ENCODE data around the gene RNU7-1.

Gene RNU7-1

DNA sequence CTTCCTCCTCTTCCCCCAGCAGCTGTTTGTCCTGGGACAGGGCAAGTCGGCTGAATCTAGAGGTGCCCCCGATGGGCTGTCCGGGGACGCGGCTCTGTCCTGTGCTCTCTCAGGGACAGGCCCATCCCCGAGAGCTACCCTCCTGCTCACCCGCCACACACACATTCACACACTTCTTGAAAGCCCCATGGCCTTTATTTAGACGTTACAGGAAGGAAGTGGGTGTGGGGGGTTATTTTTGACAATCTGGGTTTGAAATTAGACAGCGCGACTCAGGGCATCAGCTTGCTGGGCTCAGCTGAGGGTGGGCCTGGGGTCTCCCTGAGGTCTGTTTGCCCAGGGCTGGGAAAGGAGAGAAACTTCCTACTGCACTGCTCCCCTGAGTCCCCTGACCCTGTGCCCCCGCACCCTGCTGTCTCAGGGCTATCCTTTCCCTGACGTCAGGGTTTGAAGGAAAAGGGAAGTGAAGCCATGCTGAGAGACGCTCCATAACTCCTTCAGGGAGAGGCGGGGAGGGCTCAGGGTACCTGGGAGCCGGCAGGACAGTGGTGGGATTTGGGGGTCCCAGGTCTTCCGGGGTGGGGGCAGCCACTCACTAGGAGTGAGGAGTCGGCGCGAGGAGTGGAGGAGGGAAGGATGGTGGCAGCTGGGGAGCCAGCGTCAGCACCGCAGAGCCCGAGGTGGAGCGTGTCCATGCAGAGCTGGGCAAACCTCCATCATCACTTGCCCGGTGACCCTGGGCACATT is 15.6 kb downstream of the RNU7-1 start:
- DNase-seq (ENCODE audit: low read depth): peak; percentile 94
- H3K4me3 ChIP-seq (ENCODE audit: low read depth, low read length): peak overlapping the region; percentile 76
- TF ChIP-seq, protein P1, sequence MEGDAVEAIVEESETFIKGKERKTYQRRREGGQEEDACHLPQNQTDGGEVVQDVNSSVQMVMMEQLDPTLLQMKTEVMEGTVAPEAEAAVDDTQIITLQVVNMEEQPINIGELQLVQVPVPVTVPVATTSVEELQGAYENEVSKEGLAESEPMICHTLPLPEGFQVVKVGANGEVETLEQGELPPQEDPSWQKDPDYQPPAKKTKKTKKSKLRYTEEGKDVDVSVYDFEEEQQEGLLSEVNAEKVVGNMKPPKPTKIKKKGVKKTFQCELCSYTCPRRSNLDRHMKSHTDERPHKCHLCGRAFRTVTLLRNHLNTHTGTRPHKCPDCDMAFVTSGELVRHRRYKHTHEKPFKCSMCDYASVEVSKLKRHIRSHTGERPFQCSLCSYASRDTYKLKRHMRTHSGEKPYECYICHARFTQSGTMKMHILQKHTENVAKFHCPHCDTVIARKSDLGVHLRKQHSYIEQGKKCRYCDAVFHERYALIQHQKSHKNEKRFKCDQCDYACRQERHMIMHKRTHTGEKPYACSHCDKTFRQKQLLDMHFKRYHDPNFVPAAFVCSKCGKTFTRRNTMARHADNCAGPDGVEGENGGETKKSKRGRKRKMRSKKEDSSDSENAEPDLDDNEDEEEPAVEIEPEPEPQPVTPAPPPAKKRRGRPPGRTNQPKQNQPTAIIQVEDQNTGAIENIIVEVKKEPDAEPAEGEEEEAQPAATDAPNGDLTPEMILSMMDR (IDR thresholded peaks at IDR 0.05; ENCODE audit: insufficient read depth, low read depth, low read length, missing control alignments): no peak

DNA sequence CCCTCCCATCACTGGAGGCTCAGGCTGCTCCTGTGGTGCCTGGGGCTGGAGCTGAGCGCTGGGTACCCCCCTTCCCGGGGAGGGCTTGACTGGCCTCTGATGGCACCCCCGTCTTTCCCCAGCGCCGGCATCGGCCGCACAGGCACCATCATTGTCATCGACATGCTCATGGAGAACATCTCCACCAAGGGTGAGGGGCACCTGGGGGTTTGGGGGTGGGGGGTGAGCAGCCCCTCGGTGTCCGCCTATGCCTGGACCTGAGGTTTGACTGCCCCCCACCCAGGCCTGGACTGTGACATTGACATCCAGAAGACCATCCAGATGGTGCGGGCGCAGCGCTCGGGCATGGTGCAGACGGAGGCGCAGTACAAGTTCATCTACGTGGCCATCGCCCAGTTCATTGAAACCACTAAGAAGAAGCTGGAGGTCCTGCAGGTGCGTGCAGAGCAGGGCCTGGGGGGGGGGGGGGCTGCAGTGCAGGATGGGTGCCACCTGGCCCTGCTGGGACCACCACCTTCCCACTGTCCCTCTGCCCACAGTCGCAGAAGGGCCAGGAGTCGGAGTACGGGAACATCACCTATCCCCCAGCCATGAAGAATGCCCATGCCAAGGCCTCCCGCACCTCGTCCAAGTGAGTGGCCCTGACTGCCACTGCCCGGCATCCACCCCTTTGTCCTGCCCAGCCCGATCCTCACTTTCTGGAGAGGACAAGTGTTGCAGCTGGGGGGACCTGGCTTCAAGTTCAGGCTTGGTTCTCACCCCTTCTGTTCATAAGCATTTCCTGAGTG is 16.4 kb downstream of the RNU7-1 start:
- peak; percentile 31 for DNase-seq (ENCODE audit: low read depth)
- peak overlapping the region; percentile 76 for H3K4me3 ChIP-seq (ENCODE audit: low read depth, low read length)

GRCh38 chr12:6960593-6961277 is 17.1 kb downstream of the RNU7-1 start:
- peak; percentile 86 for DNase-seq (ENCODE audit: low read depth)
- H3K4me3 ChIP-seq (ENCODE audit: low read depth, low read length): peak overlapping the region; percentile 76
- TF ChIP-seq, protein P1 (IDR thresholded peaks at IDR 0.05; ENCODE audit: insufficient read depth, low read depth, low read length, missing control alignments): peak; percentile 44

More for the DNA sequence above, 16.4 kb downstream of the RNU7-1 start:
- TF ChIP-seq, protein P1 (IDR thresholded peaks at IDR 0.05; ENCODE audit: insufficient read depth, low read depth, low read length, missing control alignments): no peak

DNA sequence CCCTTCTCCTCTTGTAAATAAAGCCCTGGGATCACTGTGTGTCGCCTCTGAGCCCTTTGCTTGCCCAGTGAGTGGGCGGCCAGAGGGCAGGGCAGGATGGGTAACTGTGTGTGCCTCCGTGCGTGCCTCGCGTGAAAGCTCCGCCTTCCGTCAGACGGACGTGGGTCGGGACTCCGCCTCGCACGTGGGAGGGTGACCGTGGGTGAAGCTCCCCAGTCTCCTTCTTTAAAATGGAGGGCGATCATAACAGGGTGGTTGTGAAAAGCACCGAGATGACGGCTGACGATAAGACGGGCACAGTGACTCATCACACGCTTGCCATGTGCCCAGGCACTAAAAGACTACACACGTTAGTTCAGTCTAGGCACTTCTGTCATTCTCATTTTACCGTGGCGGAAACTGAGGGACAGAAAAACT is 17.7 kb downstream of the RNU7-1 start:
- peak overlapping the region; percentile 76 for H3K4me3 ChIP-seq (ENCODE audit: low read depth, low read length)
- peak; percentile 90 for DNase-seq (ENCODE audit: low read depth)
- TF ChIP-seq, protein P1 (IDR thresholded peaks at IDR 0.05; ENCODE audit: insufficient read depth, low read depth, low read length, missing control alignments): no peak

DNA sequence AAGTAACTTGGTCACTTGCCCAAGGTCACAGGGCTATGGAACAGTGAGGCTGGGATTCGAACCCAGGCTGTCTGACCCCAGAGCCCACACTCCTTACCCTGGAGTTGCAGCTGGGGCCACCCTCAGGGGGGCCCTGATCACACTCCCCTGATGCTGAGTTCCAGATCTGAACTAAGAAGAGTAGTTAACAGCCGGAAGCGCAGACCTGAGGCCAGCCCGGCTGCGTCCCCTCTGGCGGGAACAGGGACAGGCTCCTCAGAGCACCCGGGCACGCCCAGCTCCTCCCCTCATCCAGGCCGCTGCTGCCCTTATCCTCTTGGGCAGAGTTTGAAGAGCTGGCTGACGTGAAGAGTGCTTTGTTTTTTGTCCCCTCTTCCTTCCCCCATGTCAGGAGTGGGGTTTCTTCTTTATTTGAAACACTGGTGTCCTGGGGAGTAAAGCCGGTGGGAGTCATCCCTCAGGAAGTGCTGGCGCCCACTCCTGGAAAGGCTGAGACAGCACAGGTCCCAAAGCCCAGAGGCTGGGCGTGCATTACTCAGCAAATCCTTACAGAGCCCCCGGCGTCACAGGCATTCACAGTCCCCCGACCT is 18.2 kb downstream of the RNU7-1 start:
- peak; percentile 91 for DNase-seq (ENCODE audit: low read depth)

More for the DNA sequence above, 18.2 kb downstream of the RNU7-1 start:
- TF ChIP-seq, protein P1 (IDR thresholded peaks at IDR 0.05; ENCODE audit: insufficient read depth, low read depth, low read length, missing control alignments): peak; percentile 38
- H3K4me3 ChIP-seq (ENCODE audit: low read depth, low read length): peak overlapping the region; percentile 76

Data from GM12865 (cell line).